LNCaP clone FGC (cell line): ENCODE data around the gene CATSPER1.

Source experiments
- DNase-seq: peaks from one replicate; pipeline ENCODE4 v3.0.0-alpha.2; 2011; ENCODE audit warnings: low read depth
- H3K4me3 ChIP-seq: 2 replicates; pipeline ENCODE4 v1.5.1; 2011; ENCODE audit warnings: mild to moderate bottlenecking, low read depth, low read length, control low read depth
- TF ChIP-seq, protein P1 (sequence below): IDR thresholded peaks from 2 replicates; pipeline ENCODE4 v1.5.1; 2012; ENCODE audit warnings: mild to moderate bottlenecking; ENCODE audit not compliant: control insufficient read depth, insufficient read depth; ENCODE audit errors: extremely low read depth

Gene CATSPER1

DNA sequence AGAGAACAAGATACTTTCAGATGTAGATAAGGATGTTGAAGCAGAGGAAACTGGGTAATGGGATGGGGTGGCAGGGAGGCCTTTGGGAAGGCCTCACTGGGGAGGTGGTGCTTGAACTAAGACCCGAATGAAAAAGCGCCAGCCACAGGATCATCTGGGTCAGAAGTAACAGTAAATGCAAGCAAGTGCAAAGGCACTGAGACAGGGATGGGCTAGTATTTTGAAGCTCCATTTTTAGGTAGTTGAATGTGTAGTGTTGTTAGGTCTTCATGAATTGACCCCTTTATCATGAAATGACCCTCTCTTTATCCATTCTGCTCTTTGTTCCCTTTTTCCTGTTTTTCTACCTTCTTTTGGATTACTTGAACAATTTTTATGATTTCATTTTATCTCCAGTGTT, 37.6 kb upstream of the CATSPER1 start:
- TF ChIP-seq, protein P1, sequence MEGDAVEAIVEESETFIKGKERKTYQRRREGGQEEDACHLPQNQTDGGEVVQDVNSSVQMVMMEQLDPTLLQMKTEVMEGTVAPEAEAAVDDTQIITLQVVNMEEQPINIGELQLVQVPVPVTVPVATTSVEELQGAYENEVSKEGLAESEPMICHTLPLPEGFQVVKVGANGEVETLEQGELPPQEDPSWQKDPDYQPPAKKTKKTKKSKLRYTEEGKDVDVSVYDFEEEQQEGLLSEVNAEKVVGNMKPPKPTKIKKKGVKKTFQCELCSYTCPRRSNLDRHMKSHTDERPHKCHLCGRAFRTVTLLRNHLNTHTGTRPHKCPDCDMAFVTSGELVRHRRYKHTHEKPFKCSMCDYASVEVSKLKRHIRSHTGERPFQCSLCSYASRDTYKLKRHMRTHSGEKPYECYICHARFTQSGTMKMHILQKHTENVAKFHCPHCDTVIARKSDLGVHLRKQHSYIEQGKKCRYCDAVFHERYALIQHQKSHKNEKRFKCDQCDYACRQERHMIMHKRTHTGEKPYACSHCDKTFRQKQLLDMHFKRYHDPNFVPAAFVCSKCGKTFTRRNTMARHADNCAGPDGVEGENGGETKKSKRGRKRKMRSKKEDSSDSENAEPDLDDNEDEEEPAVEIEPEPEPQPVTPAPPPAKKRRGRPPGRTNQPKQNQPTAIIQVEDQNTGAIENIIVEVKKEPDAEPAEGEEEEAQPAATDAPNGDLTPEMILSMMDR = no peak
- no peak for DNase-seq
- no peak overlapping the region for H3K4me3 ChIP-seq

DNA sequence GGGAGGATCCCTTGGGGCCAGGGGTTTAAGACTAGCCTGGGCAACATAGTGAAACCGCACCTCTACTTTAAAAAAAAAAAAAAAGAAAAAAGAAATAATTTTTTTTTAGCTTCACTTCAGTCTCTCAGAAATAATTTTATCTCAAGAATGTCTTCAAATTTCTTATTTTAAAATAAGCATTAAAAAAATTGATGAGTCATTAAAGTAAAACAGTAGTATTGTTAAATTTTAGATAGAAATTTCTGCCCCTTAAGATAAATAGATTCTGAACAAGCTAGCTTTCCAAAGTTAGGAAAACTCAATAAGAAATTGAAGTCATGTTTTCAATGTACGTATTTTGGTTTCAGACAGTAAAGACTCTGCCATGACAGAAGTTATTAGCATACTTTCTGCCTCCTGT, 36.1 kb upstream of the CATSPER1 start:
- DNase-seq = no peak
- H3K4me3 ChIP-seq = no peak overlapping the region
- TF ChIP-seq, protein P1 = no peak

DNA sequence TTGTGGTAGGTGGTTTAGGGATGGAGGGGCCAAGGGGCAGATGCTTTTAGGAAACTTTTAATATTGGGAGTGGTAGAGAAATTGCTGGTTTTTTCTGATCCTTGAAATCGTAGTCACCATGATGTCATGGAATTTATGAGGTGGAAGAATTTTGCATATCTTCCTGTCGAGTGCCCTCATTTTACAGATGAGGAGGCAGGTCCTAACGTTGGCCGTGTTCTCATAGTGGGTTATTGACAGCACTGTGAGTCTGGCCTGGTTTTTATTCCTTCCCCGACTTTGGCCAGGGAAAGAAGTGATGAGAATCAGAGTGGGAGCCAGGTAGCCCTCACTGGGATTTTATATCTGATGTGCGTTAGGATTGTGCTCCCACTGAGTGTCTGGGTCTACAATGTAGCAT, 35.0 kb upstream of the CATSPER1 start:
- H3K4me3 ChIP-seq = no peak overlapping the region
- no peak for DNase-seq
- TF ChIP-seq, protein P1 = no peak

DNA sequence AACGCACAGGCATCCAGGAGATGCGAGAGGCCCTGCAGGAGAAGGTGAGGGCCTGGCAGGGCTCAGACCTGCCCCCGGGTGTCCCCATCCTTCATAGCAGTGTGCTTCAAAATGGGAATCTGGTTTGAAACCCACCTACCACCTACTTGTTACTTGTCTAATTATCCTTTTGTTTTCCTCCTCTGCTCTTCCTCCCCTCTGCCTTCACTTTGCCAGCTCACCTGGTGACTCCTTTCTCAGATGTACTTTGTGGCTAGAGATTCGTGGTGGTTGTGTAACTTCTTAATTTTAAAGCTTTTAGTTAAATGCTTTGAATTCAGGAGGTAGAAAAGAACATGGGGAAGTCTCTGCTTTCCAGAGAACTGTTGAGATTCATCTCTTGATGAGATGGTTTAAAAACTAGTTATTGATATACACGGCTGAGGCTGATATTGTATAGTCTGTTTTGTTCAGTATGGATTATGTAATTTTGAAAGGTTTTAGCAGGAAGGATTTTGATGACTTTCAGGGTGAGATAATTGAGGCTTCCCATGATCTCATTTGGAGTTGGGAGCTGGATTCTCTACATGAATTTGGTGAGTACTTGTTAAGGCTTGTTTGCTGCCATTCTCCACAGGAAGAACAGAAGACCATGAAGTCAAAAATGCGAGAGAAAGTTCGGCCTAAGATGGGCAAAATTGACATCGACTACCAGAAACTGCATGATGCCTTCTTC, 33.8 kb upstream of the CATSPER1 start:
- no peak for DNase-seq
- TF ChIP-seq, protein P1 = no peak
- H3K4me3 ChIP-seq = no peak overlapping the region

DNA sequence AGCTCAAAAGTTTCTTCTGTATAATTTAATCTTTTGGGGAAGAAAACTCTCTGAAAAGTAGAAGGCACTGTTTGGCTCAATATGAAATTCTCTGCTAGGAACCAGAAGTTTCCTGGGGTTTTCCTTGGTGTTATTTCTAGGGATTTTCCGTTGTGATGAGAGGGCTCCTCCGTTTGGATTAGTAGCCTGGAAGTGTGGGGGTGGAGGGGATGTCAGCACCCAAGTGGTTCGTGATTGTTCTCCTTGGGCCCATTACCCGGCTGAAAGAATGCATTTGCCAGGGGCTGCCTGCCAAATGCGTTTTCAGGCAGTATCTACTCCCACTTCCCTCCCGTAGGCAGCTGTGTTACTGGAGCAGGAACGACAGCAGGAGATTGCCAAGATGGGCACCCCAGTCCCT, 30.2 kb upstream of the CATSPER1 start:
- TF ChIP-seq, protein P1 = no peak
- no peak overlapping the region for H3K4me3 ChIP-seq
- DNase-seq = no peak

DNA sequence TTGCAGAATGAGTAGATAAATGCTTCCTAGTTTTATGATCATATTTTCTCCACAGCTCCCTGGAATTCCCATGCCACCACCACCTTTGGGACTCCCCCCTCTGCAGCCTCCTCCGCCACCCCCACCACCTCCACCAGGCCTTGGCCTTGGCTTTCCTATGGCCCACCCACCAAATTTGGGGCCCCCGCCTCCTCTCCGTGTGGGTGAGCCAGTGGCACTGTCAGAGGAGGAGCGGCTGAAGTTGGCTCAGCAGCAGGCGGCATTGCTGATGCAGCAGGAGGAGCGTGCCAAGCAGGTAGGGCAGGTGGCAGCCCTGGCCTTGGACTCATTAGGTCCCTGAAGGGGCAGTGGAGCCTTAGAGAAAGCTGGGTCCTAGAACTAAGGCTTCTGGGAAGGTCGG, 28.7 kb upstream of the CATSPER1 start:
- no peak overlapping the region for H3K4me3 ChIP-seq
- no peak for DNase-seq
- TF ChIP-seq, protein P1 = no peak

DNA sequence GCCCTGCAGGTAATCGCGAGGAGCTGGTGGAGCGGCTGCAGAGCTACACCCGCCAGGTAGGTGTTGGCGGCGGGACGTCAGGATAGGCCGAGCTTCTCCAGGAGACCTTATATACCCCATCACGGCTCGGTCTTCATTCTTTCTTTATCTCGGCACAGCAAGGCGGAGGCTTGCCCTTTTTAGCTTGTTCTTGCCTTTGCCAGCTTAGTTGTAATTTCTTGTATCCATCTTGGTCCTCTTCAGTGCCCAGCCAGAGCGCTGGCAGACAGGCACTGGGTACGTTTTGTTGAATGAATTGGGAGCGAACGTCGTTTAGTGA, 26.3 kb upstream of the CATSPER1 start:
- TF ChIP-seq, protein P1 = no peak
- no peak for DNase-seq
- H3K4me3 ChIP-seq = peak overlapping the region; percentile 99
